WTC11 (cell line): ENCODE measurements around the gene REELD1. TPM values are rescaled to one million over a fixed set of nuclear protein-coding genes. Genes with fewer than 3 reads are reported as not detected.

Experiments used
- ATAC-seq: fragments of 200-7000 bp; cut with Tn5 transposase; 2 replicates; pipeline ENCODE4 v1.10.0; 2021; ENCODE audit warnings: mild to moderate bottlenecking, moderate library complexity
- CTCF ChIA-PET: fragments of 300-600 bp; sonication (Branson Sonifier 250); formaldehyde crosslinking; loops from one replicate; lab custom pipeline; 2021; ENCODE audit warnings: antibody characterized with exemption; lab: Charles Lee
- POLR2A ChIA-PET: fragments of 350-600 bp; sonication (Branson Sonifier 250); formaldehyde crosslinking; loops from one replicate; lab custom pipeline; 2021; ENCODE audit warnings: antibody characterized with exemption; lab: Charles Lee
- DNase-seq: peaks from one replicate; pipeline ENCODE4 v3.0.0; 2021; ENCODE audit warnings: low spot score
- H3K27ac Mint-ChIP-seq: 2 replicates; pipeline ENCODE4 v1.8.0; 2021; ENCODE audit warnings: mixed read lengths
- H3K27me3 Mint-ChIP-seq: 2 replicates; pipeline ENCODE4 v1.8.0; 2021; ENCODE audit warnings: low read depth, mild to moderate bottlenecking, moderate library complexity, mixed read lengths
- H3K36me3 Mint-ChIP-seq: 2 replicates; pipeline ENCODE4 v1.8.0; 2021; ENCODE audit warnings: mixed read lengths
- H3K4me1 Mint-ChIP-seq: 2 replicates; pipeline ENCODE4 v1.8.0; 2022; ENCODE audit warnings: mixed read lengths
- H3K4me3 Mint-ChIP-seq: 2 replicates; pipeline ENCODE4 v1.8.0; 2021; ENCODE audit warnings: mild to moderate bottlenecking, moderate library complexity, mixed read lengths
- H3K9me3 Mint-ChIP-seq: 2 replicates; pipeline ENCODE4 v1.8.0; 2021; ENCODE audit warnings: mixed read lengths
- AR ChIP-seq: fragments of 250-450 bp; sonication (Bioruptor Pico); IDR thresholded peaks from 2 replicates; pipeline ENCODE4 v1.9.0; 2021; ENCODE audit warnings: mild to moderate bottlenecking
- CREB1 ChIP-seq: sonication (generic); formaldehyde crosslinking; IDR thresholded peaks from 2 replicates; pipeline ENCODE4 v1.8.0; 2023; ENCODE audit warnings: mild to moderate bottlenecking, missing genetic modification reagents
- HMGXB4 ChIP-seq: sonication (generic); formaldehyde crosslinking; IDR thresholded peaks from 2 replicates; pipeline ENCODE4 v1.8.1; 2023; ENCODE audit warnings: mild to moderate bottlenecking, moderate library complexity, missing genetic modification reagents
- SMAD3 ChIP-seq: sonication (generic); formaldehyde crosslinking; IDR thresholded peaks from 2 replicates; pipeline ENCODE4 v1.8.0; 2022; ENCODE audit warnings: missing genetic modification reagents, mild to moderate bottlenecking, borderline replicate concordance
- TCF7 ChIP-seq: sonication (generic); formaldehyde crosslinking; IDR thresholded peaks from 2 replicates; pipeline ENCODE4 v1.8.0; 2022; ENCODE audit warnings: mild to moderate bottlenecking, low read depth, missing genetic modification reagents, moderate library complexity
- ZBTB43 ChIP-seq: sonication (generic); formaldehyde crosslinking; IDR thresholded peaks from 2 replicates; pipeline ENCODE4 v1.8.1; 2023; ENCODE audit warnings: mild to moderate bottlenecking, missing genetic modification reagents
- ZNF232 ChIP-seq: sonication (generic); formaldehyde crosslinking; IDR thresholded peaks from 2 replicates; pipeline ENCODE4 v1.8.0; 2022; ENCODE audit warnings: mild to moderate bottlenecking, missing genetic modification reagents
- ZNF281 ChIP-seq: sonication (generic); formaldehyde crosslinking; IDR thresholded peaks from 2 replicates; pipeline ENCODE4 v1.8.0; 2023; ENCODE audit warnings: mild to moderate bottlenecking, missing genetic modification reagents
- ZNF423 ChIP-seq: fragments of 250-450 bp; sonication (Bioruptor Pico); IDR thresholded peaks from 2 replicates; pipeline ENCODE4 v2.1.2; 2022; ENCODE audit warnings: mild to moderate bottlenecking, moderate library complexity
- ZNF425 ChIP-seq: fragments of 250-450 bp; sonication (Bioruptor Pico); conservative IDR thresholded peaks from 2 replicates; pipeline ENCODE4 v1.9.0; 2021; ENCODE audit warnings: mild to moderate bottlenecking
- total RNA-seq: library from RNA; stranded (reverse); gene quantifications from 3 replicates; pipeline ENCODE4 v1.2.3, GENCODE V29; 2021
- TF ChIP-seq, protein P1 (sequence below): sonication (generic); formaldehyde crosslinking; IDR thresholded peaks from 2 replicates; pipeline ENCODE4 v1.8.1; 2023; ENCODE audit warnings: mild to moderate bottlenecking, missing genetic modification reagents, moderate library complexity
- TF ChIP-seq, protein P2 (sequence below): fragments of 200-600 bp; IDR thresholded peaks from 2 replicates; pipeline ENCODE4 v1.8.0; 2022; ENCODE audit warnings: antibody characterized with exemption
- TF ChIP-seq, protein P3 (sequence below): sonication (generic); formaldehyde crosslinking; IDR thresholded peaks from 2 replicates; pipeline ENCODE4 v1.8.0; 2022; ENCODE audit warnings: mild to moderate bottlenecking, missing genetic modification reagents

The REELD1 gene
- total RNA-seq, 1 experiment from 2014 or later, result not detected

DNA sequence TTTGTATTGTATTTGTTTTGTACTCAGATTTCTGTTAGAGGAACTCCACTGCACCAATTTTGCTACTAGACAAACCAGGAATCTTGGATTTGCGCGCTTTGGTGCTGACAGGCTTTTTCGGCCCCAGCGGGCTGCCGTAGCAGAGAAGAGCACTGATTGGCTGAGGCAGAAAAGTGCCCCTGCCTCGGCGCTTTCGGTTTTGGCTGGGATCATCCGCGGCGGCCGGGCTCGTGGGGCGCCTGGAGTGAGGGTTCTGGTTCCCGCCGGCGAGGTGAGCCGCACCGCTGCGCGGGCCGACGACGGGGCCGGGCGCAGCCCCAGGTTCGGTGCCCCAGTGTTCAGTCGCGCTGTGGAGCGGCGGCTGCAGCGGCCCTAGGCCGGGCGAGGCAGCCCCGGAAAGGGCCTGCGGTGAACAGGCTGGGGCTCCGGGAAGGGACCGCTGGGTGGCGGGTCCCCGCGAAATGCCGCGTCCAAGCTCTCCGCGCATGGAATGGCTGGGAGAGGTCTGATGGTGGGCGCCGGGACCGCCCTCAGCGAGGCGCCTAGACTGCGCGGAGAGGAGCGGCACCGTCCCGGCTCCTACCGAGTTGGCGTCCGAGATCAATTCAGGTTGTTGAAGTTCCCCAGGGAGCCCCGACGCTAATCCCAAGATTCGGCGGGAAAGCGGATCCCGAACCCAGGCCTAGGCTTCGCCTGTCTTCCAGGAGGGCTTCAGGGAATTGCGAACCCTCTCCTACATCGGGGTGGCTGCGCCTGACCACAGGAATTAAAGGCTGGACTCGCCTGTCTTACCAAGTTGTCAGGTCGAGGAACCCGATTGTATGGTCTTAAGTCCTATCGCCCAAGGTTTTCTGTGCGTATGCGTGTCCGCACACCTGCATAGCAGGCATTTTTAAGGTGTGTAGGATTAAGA, 38.5 kb upstream of the REELD1 start, which contains the start of gene LSM6 (continued):
- TF ChIP-seq AR, result no peak
- TF ChIP-seq HMGXB4 (CRISPR knock-in tag), result peak; percentile 89

- ChIA-PET CTCF (no interaction called here), POLR2A (no interaction called here)
- H3K36me3 Mint-ChIP-seq, result no peaks in the 10 kb centered on the region
- peaks cover 40% of the 10 kb centered on the region for H3K4me1 Mint-ChIP-seq
- DNase-seq (no peak), ATAC-seq (no peak)
- H3K4me3 Mint-ChIP-seq, result peak overlapping the region; percentile 82
- TF ChIP-seq SMAD3 (CRISPR knock-in tag) (no peak), ZNF425 (no peak), ZNF423 (CRISPR knock-in tag) (no peak), CREB1 (CRISPR knock-in tag) (no peak), TCF7 (CRISPR knock-in tag) (no peak)
- TF ChIP-seq, protein P1, sequence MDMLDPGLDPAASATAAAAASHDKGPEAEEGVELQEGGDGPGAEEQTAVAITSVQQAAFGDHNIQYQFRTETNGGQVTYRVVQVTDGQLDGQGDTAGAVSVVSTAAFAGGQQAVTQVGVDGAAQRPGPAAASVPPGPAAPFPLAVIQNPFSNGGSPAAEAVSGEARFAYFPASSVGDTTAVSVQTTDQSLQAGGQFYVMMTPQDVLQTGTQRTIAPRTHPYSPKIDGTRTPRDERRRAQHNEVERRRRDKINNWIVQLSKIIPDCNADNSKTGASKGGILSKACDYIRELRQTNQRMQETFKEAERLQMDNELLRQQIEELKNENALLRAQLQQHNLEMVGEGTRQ (CRISPR knock-in tag), result no peak
- TF ChIP-seq, protein P2, sequence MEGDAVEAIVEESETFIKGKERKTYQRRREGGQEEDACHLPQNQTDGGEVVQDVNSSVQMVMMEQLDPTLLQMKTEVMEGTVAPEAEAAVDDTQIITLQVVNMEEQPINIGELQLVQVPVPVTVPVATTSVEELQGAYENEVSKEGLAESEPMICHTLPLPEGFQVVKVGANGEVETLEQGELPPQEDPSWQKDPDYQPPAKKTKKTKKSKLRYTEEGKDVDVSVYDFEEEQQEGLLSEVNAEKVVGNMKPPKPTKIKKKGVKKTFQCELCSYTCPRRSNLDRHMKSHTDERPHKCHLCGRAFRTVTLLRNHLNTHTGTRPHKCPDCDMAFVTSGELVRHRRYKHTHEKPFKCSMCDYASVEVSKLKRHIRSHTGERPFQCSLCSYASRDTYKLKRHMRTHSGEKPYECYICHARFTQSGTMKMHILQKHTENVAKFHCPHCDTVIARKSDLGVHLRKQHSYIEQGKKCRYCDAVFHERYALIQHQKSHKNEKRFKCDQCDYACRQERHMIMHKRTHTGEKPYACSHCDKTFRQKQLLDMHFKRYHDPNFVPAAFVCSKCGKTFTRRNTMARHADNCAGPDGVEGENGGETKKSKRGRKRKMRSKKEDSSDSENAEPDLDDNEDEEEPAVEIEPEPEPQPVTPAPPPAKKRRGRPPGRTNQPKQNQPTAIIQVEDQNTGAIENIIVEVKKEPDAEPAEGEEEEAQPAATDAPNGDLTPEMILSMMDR, result no peak
- TF ChIP-seq, protein P3, sequence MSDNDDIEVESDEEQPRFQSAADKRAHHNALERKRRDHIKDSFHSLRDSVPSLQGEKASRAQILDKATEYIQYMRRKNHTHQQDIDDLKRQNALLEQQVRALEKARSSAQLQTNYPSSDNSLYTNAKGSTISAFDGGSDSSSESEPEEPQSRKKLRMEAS (CRISPR knock-in tag), result no peak
- H3K27me3 Mint-ChIP-seq, result peaks cover 6% of the 10 kb centered on the region
- no peaks in the 10 kb centered on the region for H3K9me3 Mint-ChIP-seq
- H3K27ac Mint-ChIP-seq, result no peak overlapping the region
Measured at GRCh38 chr4:146176891-146177290, 37.4 kb upstream of the REELD1 start.

DNA sequence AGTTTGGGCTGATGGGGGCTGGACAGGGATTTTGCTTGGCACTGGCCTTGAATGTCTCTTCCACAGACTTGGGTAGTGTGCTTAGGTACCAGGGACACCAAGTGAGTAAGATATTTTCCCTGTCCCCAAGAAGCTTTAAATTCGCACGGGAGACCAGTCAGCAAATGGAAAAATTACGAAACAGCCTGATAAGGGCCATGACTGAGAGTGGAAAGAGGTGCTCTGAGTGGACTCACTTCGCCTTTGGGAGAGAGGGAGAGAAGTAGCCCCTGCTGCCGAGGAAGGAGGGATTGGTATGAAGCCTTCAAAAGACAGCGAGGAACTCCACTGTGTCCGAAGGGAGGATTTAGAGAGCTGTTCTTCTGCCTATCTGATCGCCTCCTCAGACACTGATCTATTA, 36.2 kb upstream of the REELD1 start:
- Mint-ChIP-seq H3K36me3 (no peaks in the 10 kb centered on the region), H3K27ac (no peak overlapping the region; the same call in 1 of the 2 replicates), H3K27me3 (peaks cover 5% of the 10 kb centered on the region), H3K4me3 (no peak overlapping the region), H3K9me3 (no peaks in the 10 kb centered on the region), H3K4me1 (peaks cover 45% of the 10 kb centered on the region)
- ChIA-PET POLR2A (interaction anchor here (0.7 kb wide), 1 partner anchor 289 kb away, joined by 3 read pairs; no protein-coding TSS in a partner anchor), CTCF (no interaction called here)
- no peak for DNase-seq
- ATAC-seq, result no peak
- TF ChIP-seq ZNF232 (no peak), ZNF281 (no peak), ZBTB43 (no peak)
- TF ChIP-seq, protein P2, result no peak
